SU-DHL-6 (cell line): ENCODE measurements around the gene SAP30.

Experiments used
- H2AFZ ChIP-seq: fragments of 200-600 bp; sonication (generic); 2 replicates; pipeline ENCODE4 v1.6.1; 2014; ENCODE audit warnings: low read depth, mild to moderate bottlenecking, moderate library complexity, mixed read lengths, antibody characterized with exemption, low read length; ENCODE audit not compliant: severe bottlenecking
- H3F3A ChIP-seq: fragments of 200-600 bp; shearing (Covaris generic); 2 replicates; pipeline ENCODE4 v1.6.0; 2016; ENCODE audit warnings: antibody characterized with exemption, mild to moderate bottlenecking; ENCODE audit not compliant: insufficient read depth
- H3K27ac ChIP-seq: fragments of 200-600 bp; sonication (generic); 2 replicates; pipeline ENCODE4 v1.5.1; 2016; ENCODE audit warnings: low read depth, mild to moderate bottlenecking, low read length, moderate library complexity, mixed read lengths
- H3K27me3 ChIP-seq: fragments of 200-600 bp; sonication (generic), shearing (Covaris generic); 2 replicates; pipeline ENCODE4 v1.6.0; 2014; ENCODE audit warnings: mild to moderate bottlenecking, low read length
- H3K36me3 ChIP-seq: fragments of 200-600 bp; sonication (generic); 2 replicates; pipeline ENCODE4 v1.6.1; 2014; ENCODE audit warnings: mild to moderate bottlenecking, low read length, mixed read lengths
- H3K4me2 ChIP-seq: fragments of 300-600, 200-600 bp; shearing (Covaris generic), sonication (generic); 2 replicates; pipeline ENCODE4 v1.6.0; 2014; ENCODE audit warnings: low read length, low read depth, mild to moderate bottlenecking; ENCODE audit not compliant: poor library complexity, severe bottlenecking
- H3K4me3 ChIP-seq: fragments of 200-600 bp; sonication (generic); 2 replicates; pipeline ENCODE4 v1.5.1; 2014; ENCODE audit warnings: antibody characterized with exemption, low read length, mild to moderate bottlenecking, mixed read lengths; ENCODE audit not compliant: insufficient read depth, poor library complexity, severe bottlenecking
- H3K79me2 ChIP-seq: fragments of 200-600 bp; sonication (generic); 2 replicates; pipeline ENCODE4 v1.6.1; 2014; ENCODE audit warnings: mild to moderate bottlenecking, low read length, moderate library complexity; ENCODE audit not compliant: insufficient read depth
- H3K9ac ChIP-seq: fragments of 200-600 bp; sonication (generic); 2 replicates; pipeline ENCODE4 v1.7.0; 2014; ENCODE audit warnings: mild to moderate bottlenecking, low read length
- H3K9me2 ChIP-seq: fragments of 200-600 bp; sonication (generic); replicated peaks from 2 replicates; pipeline ENCODE4 v1.6.1; 2014; ENCODE audit warnings: low read length; ENCODE audit not compliant: insufficient read depth
- H3K9me3 ChIP-seq: fragments of 200-600 bp; sonication (generic); 2 replicates; pipeline ENCODE4 v1.6.1; 2014; ENCODE audit warnings: low read length, mixed read lengths; ENCODE audit not compliant: insufficient read depth
- H4K20me1 ChIP-seq: fragments of 200-600 bp; sonication (generic); 2 replicates; pipeline ENCODE4 v1.6.1; 2014; ENCODE audit warnings: low read depth, mild to moderate bottlenecking, antibody characterized with exemption, low read length, moderate library complexity, mixed read lengths
- CTCF ChIP-seq: fragments of 200-600 bp; sonication (generic); IDR thresholded peaks from one replicate; pipeline ENCODE4 v1.5.1; 2017; ENCODE audit warnings: antibody characterized with exemption, mild to moderate bottlenecking, low read length, moderate library complexity; ENCODE audit not compliant: insufficient read depth, poor library complexity, severe bottlenecking
- EZH2phosphoT487 ChIP-seq: fragments of 200-600 bp; sonication (generic), shearing (Covaris generic); conservative IDR thresholded peaks from 2 replicates; pipeline ENCODE4 v1.6.1; 2018; ENCODE audit warnings: mild to moderate bottlenecking, antibody characterized with exemption, low read length, moderate library complexity, mixed read lengths

SAP30 gene

GRCh38 chr4:173367285-173367684 lies 3.5 kb upstream of the SAP30 start:
- peak overlapping the region; percentile 84 for H3K4me2 ChIP-seq
- no peaks in the 10 kb centered on the region for H3K9me2 ChIP-seq
- peaks cover 8% of the 10 kb centered on the region for H3F3A ChIP-seq
- H3K27me3 ChIP-seq, result no peaks in the 10 kb centered on the region
- H3K9ac ChIP-seq, result 0 out of 2 replicates have a peak overlapping the region, but pooled peaks have one; percentile 4
- H3K79me2 ChIP-seq, result peaks cover 9% of the 10 kb centered on the region
- no peaks in the 10 kb centered on the region for H4K20me1 ChIP-seq
- TF ChIP-seq EZH2phosphoT487 (no peak), CTCF (no peak)
- H3K27ac ChIP-seq, result no peak overlapping the region
- no peak overlapping the region for H2AFZ ChIP-seq
- H3K4me3 ChIP-seq, result no peak overlapping the region
- H3K9me3 ChIP-seq, result no peaks in the 10 kb centered on the region
- H3K36me3 ChIP-seq, result 0 out of 2 replicates have a peak, but pooled peaks cover 4% of the 10 kb centered on the region

GRCh38 chr4:173367946-173368345 lies 2.8 kb upstream of the SAP30 start:
- peak overlapping the region; percentile 15; the same call in 1 of the 2 replicates for H3K9ac ChIP-seq
- no peak overlapping the region for H3K27ac ChIP-seq
- H4K20me1 ChIP-seq, result no peaks in the 10 kb centered on the region
- peak overlapping the region; percentile 84 for H3K4me2 ChIP-seq
- H3K9me3 ChIP-seq, result no peaks in the 10 kb centered on the region
- no peak overlapping the region for H3K4me3 ChIP-seq
- TF ChIP-seq EZH2phosphoT487, result no peak
- TF ChIP-seq CTCF, result no peak
- no peak overlapping the region for H2AFZ ChIP-seq
- peaks cover 15% of the 10 kb centered on the region for H3K79me2 ChIP-seq
- no peaks in the 10 kb centered on the region for H3K9me2 ChIP-seq
- peaks cover 8% of the 10 kb centered on the region for H3F3A ChIP-seq
- H3K36me3 ChIP-seq, result no peaks in the 10 kb centered on the region
- no peaks in the 10 kb centered on the region for H3K27me3 ChIP-seq

- H3K79me2 ChIP-seq, result peaks cover 32% of the 10 kb centered on the region
- peaks cover 8% of the 10 kb centered on the region for H3F3A ChIP-seq
- peaks cover 10% of the 10 kb centered on the region for H3K36me3 ChIP-seq
- H3K9ac ChIP-seq, result peak overlapping the region; percentile 74
- no peaks in the 10 kb centered on the region for H3K9me3 ChIP-seq
- TF ChIP-seq CTCF, result no peak
- TF ChIP-seq EZH2phosphoT487, result no peak
- H3K4me3 ChIP-seq, result peak overlapping the region; percentile 90
- peak overlapping the region; percentile 86 for H2AFZ ChIP-seq
- H3K9me2 ChIP-seq, result no peaks in the 10 kb centered on the region
- peak overlapping the region; percentile 84 for H3K4me2 ChIP-seq
- no peaks in the 10 kb centered on the region for H3K27me3 ChIP-seq
- peak overlapping the region; percentile 94 for H3K27ac ChIP-seq
- H4K20me1 ChIP-seq, result no peaks in the 10 kb centered on the region
Measured at GRCh38 chr4:173370130-173370476, 651 bp upstream of the SAP30 start.
